Fibroblast of skin of back (primary cell): ENCODE results near the gene ODF4.
A peak's percentile ranks its signal among the peaks of the same experiment; 100 is the strongest.
"Not testable (repeated sequence)": the region's sequence is repeated elsewhere in the genome, so short reads cannot be mapped to it uniquely, and the experiment has no call there.

Source experiments
- DNase-seq: peaks from one replicate; pipeline ENCODE4 v3.0.0-alpha.2; 2013

The ODF4 gene

DNA sequence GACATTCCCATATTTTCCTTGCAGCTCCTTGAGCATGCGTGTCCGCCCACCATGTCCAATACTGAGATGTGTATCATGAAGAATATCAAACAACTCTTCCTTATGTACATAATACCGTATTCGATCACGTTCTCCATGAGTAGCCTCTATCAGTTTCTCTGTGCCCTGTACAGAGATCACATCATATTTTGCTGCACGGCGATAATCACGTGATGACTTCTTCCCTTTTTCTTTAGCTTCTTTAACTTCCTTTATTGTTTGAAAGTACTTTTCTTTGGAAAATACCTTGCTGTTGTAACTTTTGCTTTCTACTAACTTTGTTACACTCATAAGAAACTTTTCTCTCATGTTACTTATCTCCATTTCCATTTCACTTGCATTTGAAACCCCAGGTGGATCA is 30.3 kb downstream of the ODF4 start:
- no peak for DNase-seq

DNA sequence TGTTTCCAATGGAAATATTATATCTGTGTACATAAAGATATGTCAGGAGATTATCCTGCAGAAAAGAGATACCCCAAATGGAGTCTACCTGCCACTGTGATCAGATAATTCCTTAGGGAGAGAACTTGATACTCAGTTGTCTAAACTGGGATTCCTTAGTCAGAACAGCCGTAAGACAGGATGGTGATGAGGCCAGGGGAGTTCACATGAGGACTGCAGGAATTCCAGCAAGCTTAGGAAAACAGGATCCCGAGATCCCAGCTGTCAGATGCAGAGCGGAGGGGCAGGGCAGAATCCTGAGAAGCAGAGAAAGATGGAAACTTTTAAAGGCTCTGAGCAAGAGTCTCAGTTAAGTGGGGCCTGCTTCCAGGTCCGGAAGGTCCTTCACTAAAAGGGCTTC is 32.1 kb downstream of the ODF4 start:
- DNase-seq: peak; percentile 23

- no peak for DNase-seq
Observed at GRCh38 chr17:8372422-8372821, 32.8 kb downstream of the ODF4 start.

GRCh38 chr17:8373856-8374255 is 34.2 kb downstream of the ODF4 start:
- DNase-seq: not testable (repeated sequence)

DNA sequence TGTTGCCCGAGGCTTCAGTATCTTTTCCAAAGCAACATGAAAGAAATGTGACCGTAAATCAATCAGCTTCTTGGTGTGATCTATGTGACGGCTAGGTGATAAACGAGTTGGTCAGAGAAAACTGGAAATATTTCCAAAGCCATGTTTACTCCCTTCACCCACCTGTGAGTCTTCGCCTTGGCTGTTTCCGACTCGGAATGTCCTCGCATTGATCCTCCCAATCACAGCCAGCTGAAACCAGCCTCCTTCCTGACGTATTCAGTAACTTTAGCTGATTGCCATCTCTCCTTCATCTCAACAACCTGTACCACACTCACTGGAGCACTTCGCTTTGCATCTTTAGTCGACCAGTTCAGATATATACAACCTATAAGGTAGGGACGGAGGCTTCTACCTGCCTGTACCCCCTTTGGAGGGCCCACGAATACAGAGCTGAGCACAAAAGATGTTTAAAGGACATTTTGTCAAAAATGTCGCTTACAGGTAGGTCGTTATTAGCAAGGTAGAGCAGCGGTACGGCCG is 36.2 kb downstream of the ODF4 start:
- DNase-seq: no peak

DNA sequence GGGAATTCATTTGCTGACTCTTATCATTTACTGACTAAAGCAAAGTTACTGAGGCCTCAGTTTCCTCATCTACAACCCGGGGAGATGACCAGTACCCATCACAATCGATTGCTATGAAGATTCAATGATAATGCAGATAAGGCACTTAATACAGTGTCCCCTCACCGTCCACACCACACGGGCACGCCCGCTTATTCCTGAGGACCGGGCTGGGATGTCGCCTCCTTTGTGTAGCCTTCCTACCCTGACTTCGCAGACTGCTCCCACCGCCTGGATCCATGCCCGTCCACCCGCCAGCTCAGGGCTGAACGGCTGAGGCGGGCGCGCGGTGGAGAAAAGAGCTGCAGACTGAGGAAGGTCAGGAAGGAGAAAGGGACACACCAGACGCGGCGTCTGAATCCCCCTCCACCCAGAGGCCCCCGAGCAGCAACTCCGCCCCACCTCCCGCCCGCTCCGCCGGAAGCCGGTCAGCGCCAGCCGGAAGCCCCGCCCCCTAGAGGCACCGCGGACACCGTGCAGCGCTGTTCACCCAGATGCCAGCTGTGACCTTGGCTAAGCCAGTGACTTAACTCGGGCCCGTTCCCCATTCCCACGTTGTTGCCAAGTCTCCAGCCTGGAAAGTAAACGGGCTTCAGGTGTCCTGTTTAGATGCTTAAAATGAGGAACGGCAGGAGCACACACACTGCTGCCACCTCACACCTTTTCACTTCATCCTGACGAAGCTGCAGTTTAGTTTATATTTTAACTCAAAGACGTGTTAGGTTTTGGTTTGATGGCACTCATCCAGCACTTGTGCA is 36.8 kb downstream of the ODF4 start, which contains the start of gene KRABD2:
Gene KRABD2 (minus strand): TSS at position 434 of the 797 bp plus-strand sequence.
- DNase-seq: peak; percentile 82

DNA sequence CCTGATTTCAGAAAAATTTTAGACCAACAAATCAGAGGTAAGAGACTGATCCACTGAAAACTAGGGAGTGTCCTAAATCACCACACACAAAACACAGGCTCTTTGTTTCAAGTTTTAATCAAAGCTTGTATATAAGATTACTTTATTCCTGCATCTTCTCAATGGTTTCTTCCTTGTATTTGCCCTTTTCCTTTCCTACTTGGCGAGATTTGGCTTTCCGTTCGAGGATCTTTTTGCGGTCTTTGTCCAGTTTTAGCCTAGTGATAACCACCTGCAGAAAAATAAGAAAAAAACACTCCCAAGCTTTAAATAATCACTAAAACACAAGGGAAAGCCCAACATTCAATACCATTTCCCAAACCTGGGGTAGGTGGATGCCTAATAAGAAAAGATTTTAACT is 37.8 kb downstream of the ODF4 start:
- no peak for DNase-seq

GRCh38 chr17:8378117-8378516 is 38.5 kb downstream of the ODF4 start:
- not testable (repeated sequence) for DNase-seq

GRCh38 chr17:8380049-8380448 is 40.4 kb downstream of the ODF4 start:
- DNase-seq: no peak

GRCh38 chr17:8382052-8382879 is 42.6 kb downstream of the ODF4 start:
- DNase-seq: no peak

DNA sequence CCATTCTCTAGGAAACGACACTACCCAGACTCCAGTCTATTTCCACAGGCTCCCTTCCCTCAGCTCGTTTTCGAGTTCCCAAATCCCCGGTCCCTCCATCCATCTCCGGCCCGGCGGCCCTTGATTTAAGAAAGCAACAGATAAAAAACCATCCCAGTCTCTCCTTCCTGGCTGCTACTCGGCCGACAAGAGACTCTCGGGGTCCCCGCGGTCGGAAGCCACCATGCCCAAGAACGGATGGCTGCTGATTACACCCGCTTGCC is 43.2 kb downstream of the ODF4 start:
- DNase-seq: no peak

GRCh38 chr17:8383143-8383822 is 43.6 kb downstream of the ODF4 start, which contains the start of gene RPL26:
Gene RPL26, minus strand, starts transcription at chr17:8383193. Its CDS starts 883 bp downstream, at chr17:8382310.
- peak; percentile 99 for DNase-seq

GRCh38 chr17:8384801-8385378 is 45.2 kb downstream of the ODF4 start:
- peak; percentile 95 for DNase-seq

- no peak for DNase-seq
Observed at GRCh38 chr17:8386841-8387240, 47.2 kb downstream of the ODF4 start.

DNA sequence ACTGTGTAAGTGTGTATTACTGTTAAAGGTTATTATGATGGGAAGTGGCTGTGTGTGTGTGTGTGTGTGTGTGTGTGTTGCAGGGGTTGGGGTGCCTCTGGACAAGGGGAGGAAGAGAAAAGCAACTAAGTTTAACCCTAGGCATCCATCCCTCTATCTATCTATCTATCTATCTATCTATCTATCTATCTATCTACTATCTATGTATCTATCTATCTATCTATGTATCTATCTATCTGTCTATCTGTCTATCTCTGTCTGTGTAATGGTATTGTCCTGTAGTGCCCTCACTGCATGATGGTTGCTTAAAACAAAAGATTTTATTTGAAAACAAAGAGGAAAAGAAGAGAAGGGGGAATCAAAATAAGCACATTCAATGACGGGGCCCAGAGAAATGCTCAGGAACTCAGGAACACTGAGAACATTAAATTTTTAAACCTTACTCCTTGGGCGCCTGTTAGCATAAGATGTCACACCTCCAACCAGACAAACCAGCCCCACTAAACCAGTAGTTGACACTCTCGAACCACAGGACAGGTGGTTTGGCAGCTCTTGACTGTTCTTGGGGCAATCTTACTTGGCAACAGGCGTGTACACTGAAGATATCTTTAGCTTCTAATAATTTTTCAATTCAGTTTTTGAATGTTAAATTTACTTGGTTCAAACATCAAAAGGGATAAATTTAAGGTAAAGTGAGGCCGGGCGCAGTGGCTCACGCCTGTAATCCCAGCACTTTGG is 48.4 kb downstream of the ODF4 start:
- DNase-seq: no peak

DNA sequence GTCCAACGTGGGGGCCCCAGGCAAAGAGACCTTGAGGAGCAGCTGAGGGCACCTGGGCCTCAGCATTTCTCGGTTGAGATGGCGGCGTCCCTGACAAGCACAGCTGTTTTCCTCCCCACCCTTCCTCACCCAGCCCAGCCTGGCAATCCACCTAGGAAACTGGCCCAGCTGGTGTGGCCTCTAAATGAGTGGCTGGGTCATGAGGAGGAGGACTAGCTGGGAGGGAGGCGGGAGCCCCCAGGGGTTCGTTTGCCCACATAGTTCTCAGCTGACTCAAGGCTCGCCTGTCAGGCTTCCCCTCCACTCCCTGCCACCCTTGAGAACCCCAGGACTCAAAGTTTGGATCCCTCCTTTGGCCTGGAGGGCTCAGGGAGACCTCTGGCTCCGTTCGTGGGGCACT is 52.1 kb downstream of the ODF4 start:
- DNase-seq: peak; percentile 54

DNA sequence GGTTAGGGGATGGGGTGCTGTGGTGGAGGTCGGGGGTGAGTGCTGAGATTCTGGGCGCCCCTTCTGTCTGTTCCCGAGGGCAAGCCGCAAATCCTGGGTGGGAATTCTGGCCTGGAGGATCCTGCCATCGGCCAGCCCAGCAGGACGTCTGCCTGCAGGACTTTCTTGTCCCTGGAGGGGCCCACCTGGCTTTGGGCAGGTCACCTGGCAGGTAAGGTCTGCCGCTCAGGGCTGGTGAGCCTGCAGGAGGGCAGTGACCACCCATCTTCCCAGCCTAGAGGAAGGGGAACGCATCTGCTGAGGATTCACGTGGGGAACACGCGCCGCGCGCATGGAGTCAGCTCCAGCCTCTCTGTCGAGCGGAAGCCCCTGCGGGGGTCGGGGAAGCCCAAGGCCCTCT is 52.6 kb downstream of the ODF4 start:
- DNase-seq: no peak

DNA sequence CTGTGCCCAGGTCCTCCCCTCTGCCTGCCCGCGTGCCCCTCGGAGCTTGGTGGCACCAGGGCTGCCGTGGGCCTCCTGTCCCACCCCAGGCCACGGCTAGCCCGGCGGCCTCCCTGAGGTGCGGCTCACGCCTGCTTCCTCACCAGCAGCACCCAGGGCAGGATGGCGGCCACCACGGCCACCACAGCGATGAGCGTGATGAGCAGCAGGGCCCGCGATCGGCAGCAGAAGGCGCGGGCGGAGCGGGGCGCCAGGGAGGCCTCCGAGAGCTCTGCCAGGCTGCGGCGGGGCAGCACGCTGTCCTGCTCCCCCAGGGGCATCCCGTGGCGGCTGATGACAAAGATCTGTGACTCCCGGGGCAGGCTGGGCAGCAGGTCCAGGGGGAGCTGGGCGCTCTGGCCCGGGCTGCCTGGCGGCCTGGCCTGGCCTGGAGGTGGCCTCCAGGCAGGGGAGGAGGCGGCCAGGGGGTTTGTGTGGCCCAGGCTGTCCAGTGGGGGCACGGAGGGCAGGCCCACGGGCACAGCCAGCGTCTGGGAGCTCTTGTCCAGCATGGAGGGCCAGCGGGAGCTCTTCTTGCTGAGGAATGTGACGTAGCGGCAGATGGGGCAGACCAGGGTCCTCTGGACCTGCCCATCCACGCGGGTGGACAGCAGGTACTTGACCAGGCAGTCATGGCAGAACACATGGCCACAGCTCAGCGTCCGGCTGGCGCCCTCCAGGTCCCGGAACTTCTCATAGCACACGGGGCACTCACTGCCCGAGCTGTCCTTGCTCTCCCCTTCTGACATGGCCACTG is 53.2 kb downstream of the ODF4 start:
- no peak for DNase-seq

DNA sequence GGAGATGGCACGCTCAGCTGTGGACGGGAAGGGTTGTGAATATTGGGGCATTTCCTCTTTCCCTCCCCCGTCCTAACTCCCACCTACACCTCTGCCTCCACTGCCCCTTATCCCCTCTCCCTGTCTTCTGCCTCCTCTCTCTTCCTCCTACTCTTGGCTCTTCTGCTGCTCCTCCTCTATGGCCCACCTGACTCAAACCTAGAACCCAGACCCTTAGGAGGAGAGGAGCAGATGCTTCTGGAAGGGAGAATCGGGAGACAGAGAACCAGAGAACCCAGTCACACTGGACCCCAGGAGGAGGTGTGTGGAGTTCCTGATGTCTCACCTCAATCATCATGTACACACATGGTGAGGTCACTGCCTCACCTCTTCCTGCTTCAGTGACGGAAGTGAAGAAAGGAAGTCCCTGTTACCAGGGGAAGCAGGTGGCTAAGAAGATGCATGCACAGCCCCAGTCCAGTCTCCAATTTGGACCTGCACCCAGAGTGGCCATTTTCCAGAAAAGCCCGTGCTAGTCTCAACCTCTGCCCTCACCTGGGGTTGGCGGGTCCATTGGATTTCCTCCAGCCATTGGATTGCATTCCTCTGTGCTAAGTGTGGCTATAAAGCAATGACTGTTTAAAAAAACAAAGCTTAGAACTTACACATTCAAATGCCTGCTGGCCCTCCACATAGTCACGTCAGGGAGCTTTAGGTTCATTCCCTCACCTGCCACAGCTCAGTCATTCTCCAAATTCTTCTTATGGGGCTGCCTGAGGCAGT is 54.0 kb downstream of the ODF4 start:
- DNase-seq: peak; percentile 33

GRCh38 chr17:8394497-8394896 is 54.9 kb downstream of the ODF4 start:
- DNase-seq: not testable (repeated sequence)
